Fibroblast of lung (primary cell): ENCODE results near the gene MYL6. TPM values are rescaled to one million over a fixed set of nuclear protein-coding genes. Genes with fewer than 3 reads are reported as not detected.

ENCODE experiments used
- DNase-seq, 2 donors: peaks; one replicate each; pipeline versions ENCODE4 v3.0.0 to v3.0.0-alpha.2; 2010; ENCODE audit warnings: low read depth in 2 of 2
- H2AFZ ChIP-seq: 2 replicates; pipeline ENCODE4 v1.5.1; 2012; ENCODE audit warnings: low read length, control low read depth, inconsistent platforms
- H3K27ac ChIP-seq: 2 replicates; pipeline ENCODE4 v1.5.1; 2011; ENCODE audit warnings: low read length, control low read depth; ENCODE audit not compliant: insufficient read depth
- H3K27me3 ChIP-seq: 2 replicates; pipeline ENCODE4 v1.5.1; 2011; ENCODE audit warnings: mild to moderate bottlenecking, low read length; ENCODE audit not compliant: control insufficient read depth, insufficient read depth
- H3K36me3 ChIP-seq: 2 replicates; pipeline ENCODE4 v1.5.1; 2011; ENCODE audit warnings: low read length; ENCODE audit not compliant: control insufficient read depth, insufficient read depth
- H3K4me1 ChIP-seq: 2 replicates; pipeline ENCODE4 v1.5.1; 2011; ENCODE audit warnings: low read length; ENCODE audit not compliant: control insufficient read depth, insufficient read depth; ENCODE audit errors: extremely low read depth
- H3K4me2 ChIP-seq: 2 replicates; pipeline ENCODE4 v1.5.1; 2011; ENCODE audit warnings: low read length, control low read depth; ENCODE audit not compliant: insufficient read depth; ENCODE audit errors: extremely low read depth
- H3K4me3 ChIP-seq, 4 experiments: fragments of 200-600 bp in 1 of 4; sonication (generic) in 1 of 4; replicated peaks in 1 of 4; 2 replicates each; pipeline ENCODE4 v1.5.1; 2011 to 2016; ENCODE audit warnings: low read length in 4 of 4, low read depth in 3 of 4, mild to moderate bottlenecking in 3 of 4, control low read depth in 2 of 4, inconsistent platforms in 1 of 4, mixed read lengths in 1 of 4; ENCODE audit not compliant: insufficient read depth in 1 of 4; ENCODE audit errors: control extremely low read depth in 1 of 4
- H3K79me2 ChIP-seq: 2 replicates; pipeline ENCODE4 v1.5.1; 2012; ENCODE audit warnings: mild to moderate bottlenecking, low read length, inconsistent platforms; ENCODE audit not compliant: control insufficient read depth, insufficient read depth
- H3K9ac ChIP-seq: 2 replicates; pipeline ENCODE4 v1.5.1; 2011; ENCODE audit warnings: mild to moderate bottlenecking, low read length, control low read depth; ENCODE audit not compliant: insufficient read depth
- H3K9me3 ChIP-seq: 2 replicates; pipeline ENCODE4 v1.5.1; 2012; ENCODE audit warnings: low read depth, low read length; ENCODE audit not compliant: control insufficient read depth, insufficient read depth
- H4K20me1 ChIP-seq: 2 replicates; pipeline ENCODE4 v1.5.1; 2011; ENCODE audit warnings: low read length; ENCODE audit not compliant: control insufficient read depth, insufficient read depth; ENCODE audit errors: extremely low read depth
- CTCF ChIP-seq, 2 donors: IDR thresholded peaks in 1 of 2; conservative IDR thresholded peaks in 1 of 2; 1 replicate in 1 of 2; 2 replicates in 1 of 2; pipeline ENCODE4 v1.5.1; 2011 to 2012; ENCODE audit warnings: low read length in 2 of 2, control low read depth in 1 of 2, inconsistent platforms in 1 of 2, low read depth in 1 of 2, mild to moderate bottlenecking in 1 of 2
- EZH2 ChIP-seq: IDR thresholded peaks from 2 replicates; pipeline ENCODE4 v1.5.1; 2012; ENCODE audit warnings: low read length, control low read depth, mild to moderate bottlenecking; ENCODE audit errors: missing control alignments
- polyA plus RNA-seq, 2 donors: library from polyadenylated mRNA; depleted of rRNA in 1 of 2; stranded (reverse) in 1 of 2; unstranded in 1 of 2; fragments of >200 nt; gene quantifications; 2 replicates each; pipeline ENCODE4 v1.2.1, GENCODE V29; 2011 to 2012; ENCODE audit warnings: missing spikeins in 1 of 2
- total RNA-seq: library from RNA; depleted of rRNA; stranded (reverse); fragments of >200 nt; gene quantifications from 2 replicates; pipeline ENCODE4 v1.2.1, GENCODE V29; 2014

MYL6 gene
- total and polyA plus RNA-seq, 2 donors (not counting 1 experiment from before 2014, with no cell fraction given), result 1,517 to 7,941 TPM

DNA sequence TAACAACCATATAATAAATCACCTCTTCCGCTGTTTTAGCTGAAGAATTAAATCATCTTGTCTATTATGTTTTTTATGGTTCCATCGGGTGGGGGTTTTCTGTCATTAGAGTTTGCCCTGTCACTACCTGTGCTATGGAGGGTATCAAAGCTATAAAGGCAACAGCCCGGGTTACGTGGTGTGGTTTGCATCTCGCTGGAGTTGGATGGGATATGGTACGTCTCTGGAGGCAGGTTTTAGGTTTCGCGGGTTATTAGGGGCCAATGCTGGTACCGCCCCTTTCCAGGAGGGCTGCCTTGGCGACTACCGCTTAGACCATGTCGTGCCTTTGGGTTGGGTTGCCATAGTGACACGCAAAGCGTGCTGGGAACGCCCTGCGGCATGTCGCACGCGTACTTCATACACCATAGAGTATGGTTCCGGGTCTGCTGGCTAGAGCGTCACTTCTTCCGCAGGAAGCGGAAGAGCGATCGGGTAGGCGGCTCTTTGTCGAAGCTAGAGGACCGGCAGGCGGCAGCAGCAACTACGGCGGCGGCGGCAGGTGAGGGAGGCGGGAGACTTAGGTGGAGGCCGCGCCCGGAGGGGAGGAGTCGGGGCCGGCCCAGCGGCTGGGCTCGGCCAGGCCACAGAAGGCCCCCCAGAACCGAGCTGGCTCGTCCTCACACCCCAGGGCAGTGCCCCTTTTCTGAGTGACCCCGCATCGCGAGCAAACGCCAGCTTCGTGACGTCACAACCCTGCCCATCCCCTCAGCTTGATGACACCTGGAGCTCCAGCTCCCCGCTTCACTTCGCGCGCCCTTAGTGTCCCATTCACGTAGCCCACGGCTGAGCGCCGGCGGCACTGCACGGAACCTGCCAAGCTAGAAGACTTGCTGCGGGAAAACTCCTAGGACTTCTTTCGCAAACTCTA, 40.1 kb upstream of the MYL6 start, which contains the start of gene ZC3H10:
TSS of gene ZC3H10 (plus strand) at position 489 of the 910 bp plus-strand sequence. CDS start 2,297 bp downstream, outside the sequence.
- peak within 1 kb of the TSS; percentile 88 for H3K4me2 ChIP-seq
- peak within 1 kb of the TSS; percentile 91 for H3K27ac ChIP-seq
- no peak for TF ChIP-seq EZH2
- peak; percentile 44 to 57 for TF ChIP-seq CTCF (conservative IDR thresholded peaks at IDR 0.05 in 1 of 2, IDR thresholded peaks at IDR 0.05 in 1 of 2; ENCODE audit: low read depth in 1 of 2, low read length in 2 of 2)
- DNase-seq, result peak; percentile 99 to 100
- no peaks in the 10 kb centered on the region for H4K20me1 ChIP-seq
- H3K79me2 ChIP-seq, result peaks cover 14% of the 10 kb centered on the region
- no peaks in the 10 kb centered on the region for H3K27me3 ChIP-seq
- H2AFZ ChIP-seq, result no peak within 1 kb of the TSS
- peaks cover 16% of the 10 kb centered on the region for H3K4me1 ChIP-seq
- H3K9me3 ChIP-seq, result no peaks in the 10 kb centered on the region
- H3K9ac ChIP-seq, result peak within 1 kb of the TSS; percentile 75
- peak within 1 kb of the TSS; percentile 61 to 98 (median 71) for H3K4me3 ChIP-seq
- peaks cover 10% of the 10 kb centered on the region for H3K36me3 ChIP-seq

DNA sequence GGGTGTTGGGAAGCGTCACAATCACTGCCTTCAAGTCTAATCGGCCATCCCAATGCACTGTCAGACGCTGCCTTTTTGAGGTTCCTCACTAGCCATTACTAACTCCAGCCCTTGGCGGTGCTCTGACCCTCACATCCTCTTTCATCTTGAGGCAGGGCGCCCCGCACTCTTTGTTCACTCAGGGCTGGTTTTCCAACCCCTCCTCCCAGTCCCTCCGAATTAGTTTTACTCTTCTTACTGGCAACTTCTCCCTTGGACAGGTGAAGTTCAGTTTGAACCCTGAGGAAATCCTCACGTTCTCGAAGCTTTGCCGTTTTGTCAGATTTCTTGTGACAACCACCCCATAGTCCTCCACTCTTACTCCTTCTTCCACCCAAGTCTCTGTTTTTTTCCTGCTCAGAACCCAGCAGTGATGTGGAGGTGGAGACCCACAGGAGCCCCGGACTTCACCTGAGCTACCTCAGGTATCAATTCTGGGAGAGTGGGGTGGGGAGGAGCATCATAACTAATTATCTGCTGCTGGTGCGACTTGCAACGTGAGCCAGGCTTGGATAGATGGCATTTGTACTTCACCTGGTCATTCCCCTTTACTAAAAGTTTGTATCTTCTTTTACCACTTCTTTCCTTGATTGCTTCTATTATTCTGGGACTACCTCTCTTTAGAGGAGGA, 39.3 kb upstream of the MYL6 start:
- no peaks in the 10 kb centered on the region for H3K27me3 ChIP-seq
- peaks cover 14% of the 10 kb centered on the region for H3K79me2 ChIP-seq
- TF ChIP-seq CTCF (conservative IDR thresholded peaks at IDR 0.05 in 1 of 2, IDR thresholded peaks at IDR 0.05 in 1 of 2; ENCODE audit: low read depth in 1 of 2, low read length in 2 of 2), result no peak
- TF ChIP-seq EZH2, result no peak
- peak overlapping the region; percentile 61 to 85 (median 71) for H3K4me3 ChIP-seq
- DNase-seq, result no peak
- peaks cover 16% of the 10 kb centered on the region for H3K4me1 ChIP-seq
- peak overlapping the region; percentile 91 for H3K27ac ChIP-seq
- peaks cover 10% of the 10 kb centered on the region for H3K36me3 ChIP-seq
- H3K4me2 ChIP-seq, result peak overlapping the region; percentile 84
- H2AFZ ChIP-seq, result no peak overlapping the region
- no peaks in the 10 kb centered on the region for H3K9me3 ChIP-seq
- H3K9ac ChIP-seq, result peak overlapping the region; percentile 66
- no peaks in the 10 kb centered on the region for H4K20me1 ChIP-seq

DNA sequence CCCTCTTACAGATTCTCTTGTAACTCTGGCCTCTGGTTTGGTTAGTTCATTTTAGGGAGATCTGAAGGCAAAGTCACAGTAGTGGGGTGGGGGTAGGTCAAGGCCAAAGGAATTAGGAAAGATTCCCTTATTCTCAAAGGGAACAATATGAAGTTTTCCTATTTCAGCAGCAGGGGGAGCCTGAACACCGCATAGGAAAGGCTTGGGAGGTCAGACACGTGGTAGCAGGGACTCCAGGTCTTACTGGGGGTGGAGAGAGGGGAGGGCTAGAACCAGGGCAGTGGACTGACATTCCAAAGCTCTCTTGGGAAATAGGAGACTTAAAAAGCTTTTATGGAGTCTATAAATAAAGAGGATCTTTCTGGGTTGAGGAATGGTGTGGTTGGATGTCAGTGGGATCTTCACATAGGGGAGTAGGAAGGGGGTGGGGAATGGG, 38.8 kb upstream of the MYL6 start:
- Histone ChIP-seq H3K9ac (no peak overlapping the region), H3K4me2 (peak overlapping the region; percentile 84), H3K79me2 (peaks cover 14% of the 10 kb centered on the region), H3K9me3 (no peaks in the 10 kb centered on the region), H3K27ac (peak overlapping the region; percentile 91), H3K36me3 (peaks cover 10% of the 10 kb centered on the region), H3K4me3 (peak overlapping the region; percentile 61 to 85 (median 71)), H3K27me3 (no peaks in the 10 kb centered on the region), H4K20me1 (no peaks in the 10 kb centered on the region), H2AFZ (no peak overlapping the region), H3K4me1 (peaks cover 16% of the 10 kb centered on the region)
- TF ChIP-seq CTCF (conservative IDR thresholded peaks at IDR 0.05 in 1 of 2, IDR thresholded peaks at IDR 0.05 in 1 of 2; ENCODE audit: low read depth in 1 of 2, low read length in 2 of 2) (peak; percentile 74 to 79), EZH2 (no peak)
- peak; percentile 89 to 95 for DNase-seq
